ENCODE results near the gene DUOX1. TPM values are rescaled to one million over a fixed set of nuclear protein-coding genes. Genes with fewer than 3 reads are reported as not detected.
A peak's percentile ranks its signal among the peaks of the same experiment; 100 is the strongest.

The DUOX1 gene
- polyA plus RNA-seq, 1 donor (not counting 4 experiments of a cell fraction or from before 2014, with no cell fraction given), result 16.3 TPM

- Histone ChIP-seq H3K9me1 (ENCODE audit: control insufficient read depth, extremely low read depth, insufficient read depth, low read length) (no peaks in the 10 kb centered on the region), H3K27ac (ENCODE audit: control insufficient read depth, insufficient read depth, low read length) (no peak overlapping the region), H3K4me3 (ENCODE audit: control insufficient read depth in 2 of 3, extremely low read depth in 1 of 3, insufficient read depth in 2 of 3, low read depth in 1 of 3, low read length in 3 of 3) (peak overlapping the region in 1 of 3 experiments; percentile 16), H4K20me1 (ENCODE audit: control insufficient read depth, extremely low read depth, insufficient read depth, low read length) (no peaks in the 10 kb centered on the region), H3K4me1 (ENCODE audit: control insufficient read depth, extremely low read depth, insufficient read depth, low read length) (peaks cover 28% of the 10 kb centered on the region), H3K27me3 (ENCODE audit: control insufficient read depth, extremely low read depth, insufficient read depth, low read length) (no peaks in the 10 kb centered on the region), H3K36me3 (ENCODE audit: control insufficient read depth in 2 of 2, extremely low read depth in 1 of 2, insufficient read depth in 2 of 2, low read length in 2 of 2) (peaks cover 2 to 10% of the 10 kb centered on the region in 2 experiments), H2AFZ (ENCODE audit: control insufficient read depth, low read length) (no peak overlapping the region), H3K9ac (ENCODE audit: control insufficient read depth, extremely low read depth, insufficient read depth, low read length) (no peak overlapping the region), H3K9me3 (ENCODE audit: control insufficient read depth, low read depth, low read length) (no peaks in the 10 kb centered on the region), H3K4me2 (ENCODE audit: control insufficient read depth, extremely low read depth, insufficient read depth, low read depth, low read length) (peak overlapping the region; percentile 27), H3K79me2 (ENCODE audit: control insufficient read depth, insufficient read depth, low read length) (peaks cover 4% of the 10 kb centered on the region)
- no peak for DNase-seq (ENCODE audit: low read depth, low spot score)
- peak; percentile 66 for FAIRE-seq
- dilution Hi-C loops (cut with MboI; ENCODE audit: extremely low pct_ligation_motif_present, low sequenced_read_pairs), result no loop called here
- TF ChIP-seq EZH2 (IDR thresholded peaks at IDR 0.05; ENCODE audit: low read length), result no peak
- no peak for TF ChIP-seq CTCF (optimal IDR thresholded peaks at IDR 0.05 in 1 of 3, IDR thresholded peaks at IDR 0.05 in 1 of 3, conservative IDR thresholded peaks at IDR 0.05 in 1 of 3; ENCODE audit: extremely low read depth in 1 of 3, insufficient read depth in 2 of 3, low read length in 3 of 3)
Measured at GRCh38 chr15:45133561-45133920, 3.7 kb downstream of the DUOX1 start.

GRCh38 chr15:45134046-45134445, 4.3 kb downstream of the DUOX1 start:
- H3K27me3 ChIP-seq (ENCODE audit: control insufficient read depth, extremely low read depth, insufficient read depth, low read length), result no peaks in the 10 kb centered on the region
- no peaks in the 10 kb centered on the region for H4K20me1 ChIP-seq (ENCODE audit: control insufficient read depth, extremely low read depth, insufficient read depth, low read length)
- no peak overlapping the region for H2AFZ ChIP-seq (ENCODE audit: control insufficient read depth, low read length)
- no peak overlapping the region for H3K27ac ChIP-seq (ENCODE audit: control insufficient read depth, insufficient read depth, low read length)
- dilution Hi-C loops (cut with MboI; ENCODE audit: extremely low pct_ligation_motif_present, low sequenced_read_pairs), result no loop called here
- TF ChIP-seq CTCF (optimal IDR thresholded peaks at IDR 0.05 in 1 of 3, IDR thresholded peaks at IDR 0.05 in 1 of 3, conservative IDR thresholded peaks at IDR 0.05 in 1 of 3; ENCODE audit: extremely low read depth in 1 of 3, insufficient read depth in 2 of 3, low read length in 3 of 3) (no peak), EZH2 (IDR thresholded peaks at IDR 0.05; ENCODE audit: low read length) (no peak)
- FAIRE-seq (no peak), DNase-seq (ENCODE audit: low read depth, low spot score) (no peak)
- H3K36me3 ChIP-seq (ENCODE audit: control insufficient read depth in 2 of 2, extremely low read depth in 1 of 2, insufficient read depth in 2 of 2, low read length in 2 of 2), result peaks cover 7 to 14% of the 10 kb centered on the region in 2 experiments
- H3K4me1 ChIP-seq (ENCODE audit: control insufficient read depth, extremely low read depth, insufficient read depth, low read length), result peaks cover 28% of the 10 kb centered on the region
- no peak overlapping the region for H3K4me2 ChIP-seq (ENCODE audit: control insufficient read depth, extremely low read depth, insufficient read depth, low read depth, low read length)
- H3K9me3 ChIP-seq (ENCODE audit: control insufficient read depth, low read depth, low read length), result no peaks in the 10 kb centered on the region
- no peak overlapping the region for H3K9ac ChIP-seq (ENCODE audit: control insufficient read depth, extremely low read depth, insufficient read depth, low read length)
- peaks cover 4% of the 10 kb centered on the region for H3K79me2 ChIP-seq (ENCODE audit: control insufficient read depth, insufficient read depth, low read length)
- H3K4me3 ChIP-seq (ENCODE audit: control insufficient read depth in 2 of 3, extremely low read depth in 1 of 3, insufficient read depth in 2 of 3, low read depth in 1 of 3, low read length in 3 of 3), result no peak overlapping the region
- no peaks in the 10 kb centered on the region for H3K9me1 ChIP-seq (ENCODE audit: control insufficient read depth, extremely low read depth, insufficient read depth, low read length)

Measured in keratinocyte (primary cell).